Measurements from ENCODE around the gene C16orf87.

GRCh38 chr16:46826631-46827030, 4.3 kb downstream of the C16orf87 start:
- TF ChIP-seq CTCF (IDR thresholded peaks at IDR 0.05) (no peak), POLR2A (IDR thresholded peaks at IDR 0.05) (no peak)

All from tibial nerve (tissue), 3 donors.